Measurements from ENCODE around the gene H3-3A. TPM values are rescaled to one million over a fixed set of nuclear protein-coding genes. Genes with fewer than 3 reads are reported as not detected.
A peak's percentile ranks its signal among the peaks of the same experiment; 100 is the strongest.

H3-3A gene
- total RNA-seq, 4 donors from 2014 or later: 224 to 510 (median 444) TPM

DNA sequence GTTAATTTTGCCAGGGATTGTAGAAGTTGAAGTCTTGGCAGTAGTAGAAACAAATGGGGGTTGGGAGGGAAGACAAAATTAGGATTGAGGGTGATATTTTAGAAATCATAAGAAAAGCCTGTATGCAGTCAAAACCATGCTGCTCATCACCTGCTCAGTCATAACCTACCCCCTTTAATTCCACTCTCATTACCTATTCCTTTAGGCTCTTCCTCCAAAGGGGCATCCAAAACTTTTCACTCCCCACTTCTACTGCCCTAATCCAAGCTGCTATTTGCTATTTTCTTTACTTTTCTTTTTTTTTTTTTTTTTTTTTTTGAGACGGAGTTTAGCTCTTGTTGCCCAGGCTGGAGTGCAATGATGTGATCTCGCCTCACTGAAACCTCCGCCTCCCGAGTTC is 11.5 kb downstream of the H3-3A start:
- Histone ChIP-seq H3K27ac (no peak overlapping the region), H3K36me3 (peaks cover 53% of the 10 kb centered on the region)
- 86% methylated on average over 4 of the region's 4 CpGs for WGBS

DNA sequence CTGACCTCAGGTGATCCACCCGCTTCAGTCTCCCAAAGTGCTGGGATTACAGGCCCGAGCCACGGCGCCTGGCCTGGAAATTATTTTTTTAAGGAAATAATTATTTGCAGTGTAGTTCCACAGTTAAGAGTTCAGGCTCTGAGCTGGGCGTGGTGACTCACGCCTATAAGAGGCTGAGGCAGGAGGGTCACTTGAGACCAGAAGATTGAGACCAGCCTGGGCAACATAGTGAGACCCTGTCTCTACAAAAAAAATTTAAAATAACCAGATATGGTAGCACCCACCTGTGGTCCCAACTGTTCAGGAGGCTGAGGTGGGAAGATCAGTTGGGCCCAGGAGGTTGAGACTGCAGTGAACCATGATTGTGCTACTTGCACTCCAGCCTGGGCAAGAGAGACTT is 13.9 kb downstream of the H3-3A start:
- no peak for DNase-seq (ENCODE audit: low spot score in 2 of 2)
- Histone ChIP-seq H3K27me3 (no peaks in the 10 kb centered on the region), H3K36me3 (peaks cover 35% of the 10 kb centered on the region), H3K4me1 (no peaks in the 10 kb centered on the region), H3K4me3 (no peak overlapping the region), H3K27ac (no peak overlapping the region), H3K9me3 (no peaks in the 10 kb centered on the region)
- WGBS: 94% methylated on average over 6 of the region's 6 CpGs
- TF ChIP-seq EP300 (IDR thresholded peaks at IDR 0.05) (no peak), POLR2AphosphoS5 (IDR thresholded peaks at IDR 0.05) (no peak), POLR2A (IDR thresholded peaks at IDR 0.05) (no peak)
- TF ChIP-seq, protein P1, sequence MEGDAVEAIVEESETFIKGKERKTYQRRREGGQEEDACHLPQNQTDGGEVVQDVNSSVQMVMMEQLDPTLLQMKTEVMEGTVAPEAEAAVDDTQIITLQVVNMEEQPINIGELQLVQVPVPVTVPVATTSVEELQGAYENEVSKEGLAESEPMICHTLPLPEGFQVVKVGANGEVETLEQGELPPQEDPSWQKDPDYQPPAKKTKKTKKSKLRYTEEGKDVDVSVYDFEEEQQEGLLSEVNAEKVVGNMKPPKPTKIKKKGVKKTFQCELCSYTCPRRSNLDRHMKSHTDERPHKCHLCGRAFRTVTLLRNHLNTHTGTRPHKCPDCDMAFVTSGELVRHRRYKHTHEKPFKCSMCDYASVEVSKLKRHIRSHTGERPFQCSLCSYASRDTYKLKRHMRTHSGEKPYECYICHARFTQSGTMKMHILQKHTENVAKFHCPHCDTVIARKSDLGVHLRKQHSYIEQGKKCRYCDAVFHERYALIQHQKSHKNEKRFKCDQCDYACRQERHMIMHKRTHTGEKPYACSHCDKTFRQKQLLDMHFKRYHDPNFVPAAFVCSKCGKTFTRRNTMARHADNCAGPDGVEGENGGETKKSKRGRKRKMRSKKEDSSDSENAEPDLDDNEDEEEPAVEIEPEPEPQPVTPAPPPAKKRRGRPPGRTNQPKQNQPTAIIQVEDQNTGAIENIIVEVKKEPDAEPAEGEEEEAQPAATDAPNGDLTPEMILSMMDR (IDR thresholded peaks at IDR 0.05): no peak

More for the DNA sequence above, 11.5 kb downstream of the H3-3A start:
- H3K4me3 ChIP-seq: no peak overlapping the region
- TF ChIP-seq EP300 (IDR thresholded peaks at IDR 0.05) (no peak), POLR2A (IDR thresholded peaks at IDR 0.05) (no peak), POLR2AphosphoS5 (IDR thresholded peaks at IDR 0.05) (no peak)
- TF ChIP-seq, protein P1 (IDR thresholded peaks at IDR 0.05): no peak
- no peaks in the 10 kb centered on the region for H3K27me3 ChIP-seq
- H3K4me1 ChIP-seq: no peaks in the 10 kb centered on the region
- no peaks in the 10 kb centered on the region for H3K9me3 ChIP-seq
- no peak for DNase-seq (ENCODE audit: low spot score in 2 of 2)

DNA sequence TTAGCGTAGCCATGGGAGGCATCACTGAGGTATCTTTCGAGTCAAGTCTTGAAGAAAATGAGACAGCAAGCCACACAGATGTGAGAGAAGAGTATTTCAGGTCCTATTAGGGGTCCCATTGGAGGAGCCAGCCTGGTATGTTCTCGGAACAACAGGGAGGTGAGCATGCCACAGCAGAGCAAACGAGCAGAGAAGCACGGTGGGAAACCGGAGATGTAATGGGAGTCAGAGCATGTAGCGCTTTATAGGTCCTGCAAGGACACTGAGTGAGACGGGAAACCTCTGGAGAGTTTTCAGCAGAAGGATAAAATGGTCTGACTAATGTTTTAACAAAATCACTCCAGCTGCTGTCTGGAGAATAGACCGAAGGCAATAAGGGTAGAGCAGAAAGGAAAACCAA is 15.9 kb downstream of the H3-3A start:
- TF ChIP-seq POLR2AphosphoS5 (IDR thresholded peaks at IDR 0.05) (no peak), POLR2A (IDR thresholded peaks at IDR 0.05) (no peak), EP300 (IDR thresholded peaks at IDR 0.05) (no peak)
- TF ChIP-seq, protein P1 (IDR thresholded peaks at IDR 0.05): no peak
- peaks cover 19% of the 10 kb centered on the region for H3K36me3 ChIP-seq
- H3K4me3 ChIP-seq: no peak overlapping the region
- no peak for DNase-seq (ENCODE audit: low spot score in 2 of 2)
- no peaks in the 10 kb centered on the region for H3K27me3 ChIP-seq
- H3K27ac ChIP-seq: no peak overlapping the region
- 81% methylated on average over 9 of the region's 9 CpGs for WGBS
- peaks cover 9% of the 10 kb centered on the region for H3K4me1 ChIP-seq
- H3K9me3 ChIP-seq: no peaks in the 10 kb centered on the region

DNA sequence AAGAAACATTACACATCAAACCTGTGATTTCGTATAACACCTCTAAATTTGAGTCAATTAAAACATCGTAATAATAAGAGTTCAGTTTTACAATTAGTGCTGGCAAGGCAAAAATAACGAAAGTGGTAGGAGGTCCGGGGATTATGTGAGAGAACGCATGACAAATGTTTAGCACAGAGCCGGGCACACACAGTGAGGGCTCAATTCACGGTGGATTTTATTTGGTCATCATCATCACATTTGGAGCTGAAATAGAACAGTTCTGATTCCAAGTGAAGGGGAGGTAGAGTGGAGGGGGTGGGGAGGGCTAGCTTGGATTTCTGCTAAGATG is 20.0 kb downstream of the H3-3A start:
- Histone ChIP-seq H3K9me3 (no peaks in the 10 kb centered on the region), H3K4me1 (peaks cover 16% of the 10 kb centered on the region), H3K27me3 (no peaks in the 10 kb centered on the region), H3K36me3 (no peaks in the 10 kb centered on the region), H3K27ac (peak overlapping the region; percentile 76), H3K4me3 (peak overlapping the region; percentile 91)
- DNase-seq (ENCODE audit: low spot score in 2 of 2): no peak
- TF ChIP-seq POLR2A (IDR thresholded peaks at IDR 0.05) (no peak), POLR2AphosphoS5 (IDR thresholded peaks at IDR 0.05) (no peak), EP300 (IDR thresholded peaks at IDR 0.05) (no peak)
- TF ChIP-seq, protein P1 (IDR thresholded peaks at IDR 0.05): no peak
- WGBS: 68% methylated on average over 7 of the region's 7 CpGs

DNA sequence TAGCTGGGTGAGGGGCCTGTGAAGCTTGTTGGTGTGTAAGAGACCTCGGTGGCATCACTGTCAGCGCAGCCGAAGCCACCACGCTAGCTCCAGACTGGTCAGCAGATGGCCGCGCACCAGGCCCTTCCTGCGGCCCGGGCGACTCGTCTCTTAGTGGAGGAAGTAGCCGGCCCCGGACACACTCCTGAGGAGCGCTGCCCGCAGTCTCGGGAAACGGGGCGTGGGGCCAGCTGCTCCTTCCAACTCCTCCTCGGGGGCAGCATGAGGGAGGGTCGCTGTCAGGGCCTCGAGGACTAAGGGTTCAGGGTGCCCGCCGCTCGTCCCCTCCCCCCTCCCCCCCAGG is 20.4 kb downstream of the H3-3A start:
- Histone ChIP-seq H3K27me3 (no peaks in the 10 kb centered on the region), H3K4me3 (peak overlapping the region; percentile 91), H3K4me1 (peaks cover 16% of the 10 kb centered on the region), H3K36me3 (no peaks in the 10 kb centered on the region), H3K27ac (peak overlapping the region; percentile 76), H3K9me3 (no peaks in the 10 kb centered on the region)
- WGBS: 2% methylated on average over 16 of the region's 23 CpGs
- DNase-seq (ENCODE audit: low spot score in 2 of 2): peak; percentile 86 to 93
- no peak for TF ChIP-seq EP300 (IDR thresholded peaks at IDR 0.05)
- TF ChIP-seq, protein P1 (IDR thresholded peaks at IDR 0.05): no peak
- TF ChIP-seq POLR2AphosphoS5 (IDR thresholded peaks at IDR 0.05): no peak
- TF ChIP-seq POLR2A (IDR thresholded peaks at IDR 0.05): no peak

Measured in suprapubic skin (tissue), 4 donors.